KG1 (cell line): ENCODE data around the gene DNAJB11.
"Not testable (repeated sequence)": the region's sequence is repeated elsewhere in the genome, so short reads cannot be mapped to it uniquely, and the experiment has no call there.

Experiments used
- DNase-seq: peaks from one replicate; lab custom pipeline; 2025; lab: John Stamatoyannopoulos, UW

DNAJB11 gene

GRCh38 chr3:186618318-186618938, 47.9 kb downstream of the DNAJB11 start:
- DNase-seq = no peak

- no peak for DNase-seq
Measured at GRCh38 chr3:186619787-186620212, 49.3 kb downstream of the DNAJB11 start.

GRCh38 chr3:186620213-186621092, 49.9 kb downstream of the DNAJB11 start:
- no peak for DNase-seq

GRCh38 chr3:186621894-186622650, 51.6 kb downstream of the DNAJB11 start:
- DNase-seq = no peak

GRCh38 chr3:186622651-186623310, 52.3 kb downstream of the DNAJB11 start:
- DNase-seq = no peak

GRCh38 chr3:186624598-186624997, 54.1 kb downstream of the DNAJB11 start:
- DNase-seq = no peak

DNA sequence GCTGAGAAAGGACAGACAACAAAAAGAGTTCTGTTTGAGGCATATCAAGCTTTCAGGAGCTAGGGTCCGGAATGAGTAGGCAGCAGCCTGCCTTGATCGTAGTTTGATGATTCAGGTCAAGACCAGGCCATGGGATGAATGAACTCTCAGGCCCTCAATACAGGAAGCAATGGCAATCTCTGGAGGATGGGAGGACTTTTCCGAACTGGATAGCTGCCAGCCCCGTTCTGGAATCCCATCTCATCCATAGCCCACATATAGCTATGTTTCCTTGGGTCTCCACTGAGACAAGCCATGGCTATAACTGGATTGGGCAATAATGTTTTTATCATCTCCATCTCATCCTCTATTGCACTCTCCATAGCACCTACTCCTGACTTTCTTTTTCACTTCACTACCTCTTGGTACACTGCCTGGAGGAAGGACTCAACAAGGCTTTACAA, 55.1 kb downstream of the DNAJB11 start:
- no peak for DNase-seq

DNA sequence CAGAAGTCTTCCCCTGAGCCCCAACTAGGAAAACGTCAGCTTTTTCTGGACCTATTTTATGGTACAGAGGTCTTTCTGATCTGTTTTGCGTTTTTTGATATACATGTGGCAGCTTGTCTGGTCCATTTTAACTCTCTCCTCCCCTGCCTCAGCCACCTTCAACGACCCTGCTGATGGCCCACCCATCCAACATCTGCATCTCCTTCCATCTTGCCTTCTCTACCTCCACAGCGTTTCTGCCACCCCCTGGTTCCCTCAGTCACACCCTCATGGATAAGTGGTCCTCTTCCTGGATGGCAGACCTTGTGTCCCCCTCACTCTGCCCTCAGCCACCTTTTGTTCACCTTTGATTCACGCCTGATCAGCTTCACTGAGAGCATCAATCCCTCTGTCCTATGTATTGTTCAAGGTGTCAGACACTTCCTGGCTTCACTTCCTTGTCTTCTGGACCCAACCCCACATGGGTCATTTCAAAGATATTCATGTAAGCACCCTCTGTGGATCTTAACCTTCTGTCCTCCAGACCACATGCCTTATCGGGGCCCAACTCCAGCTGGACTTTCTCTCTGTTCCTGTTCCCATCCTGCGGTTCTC, 55.8 kb downstream of the DNAJB11 start:
- DNase-seq = no peak

DNA sequence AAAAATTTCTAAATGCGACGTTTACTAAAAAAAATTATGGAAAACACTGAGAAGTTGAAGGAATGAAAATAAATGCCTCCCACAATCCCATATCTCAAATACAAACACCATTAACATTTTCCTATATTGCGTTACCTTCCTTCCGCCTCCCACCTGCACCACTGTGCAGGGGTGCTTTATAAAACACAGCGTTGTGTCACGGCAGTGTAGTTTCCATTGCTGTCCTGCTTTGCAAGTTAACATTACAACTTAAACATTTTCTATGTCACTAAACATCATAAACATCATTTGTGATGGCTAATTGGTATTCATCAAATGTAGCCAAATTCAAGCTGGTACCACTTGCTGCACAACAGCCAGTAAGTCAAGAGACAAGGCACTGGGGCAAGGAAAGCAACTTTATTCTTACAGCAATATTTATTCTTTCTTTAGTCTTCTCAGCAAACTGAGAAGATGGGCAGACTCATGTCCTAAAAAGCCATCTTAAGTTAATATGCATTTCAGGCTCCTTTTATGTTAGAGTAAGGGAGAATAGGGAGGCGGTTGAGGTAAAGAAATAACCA, 57.4 kb downstream of the DNAJB11 start:
- no peak for DNase-seq

DNA sequence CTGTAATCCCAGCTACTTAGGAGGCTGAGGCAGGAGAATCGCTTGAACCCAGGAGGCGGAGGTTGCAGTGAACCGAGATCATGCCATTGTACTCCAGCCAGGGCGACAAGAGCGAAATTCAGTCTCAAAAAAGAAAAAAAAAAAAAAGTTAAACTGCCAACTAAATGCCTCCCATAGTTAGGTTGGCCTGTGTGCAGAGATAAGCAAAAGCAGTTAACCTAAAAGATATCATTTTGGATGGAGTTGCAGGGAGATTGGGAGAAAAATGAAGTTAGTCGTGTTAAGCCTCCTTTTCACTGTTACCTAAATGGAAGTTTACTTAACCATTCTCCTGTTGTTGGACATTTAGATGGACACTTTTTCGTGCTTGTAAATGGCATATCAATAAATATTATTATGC, 58.2 kb downstream of the DNAJB11 start:
- no peak for DNase-seq

DNA sequence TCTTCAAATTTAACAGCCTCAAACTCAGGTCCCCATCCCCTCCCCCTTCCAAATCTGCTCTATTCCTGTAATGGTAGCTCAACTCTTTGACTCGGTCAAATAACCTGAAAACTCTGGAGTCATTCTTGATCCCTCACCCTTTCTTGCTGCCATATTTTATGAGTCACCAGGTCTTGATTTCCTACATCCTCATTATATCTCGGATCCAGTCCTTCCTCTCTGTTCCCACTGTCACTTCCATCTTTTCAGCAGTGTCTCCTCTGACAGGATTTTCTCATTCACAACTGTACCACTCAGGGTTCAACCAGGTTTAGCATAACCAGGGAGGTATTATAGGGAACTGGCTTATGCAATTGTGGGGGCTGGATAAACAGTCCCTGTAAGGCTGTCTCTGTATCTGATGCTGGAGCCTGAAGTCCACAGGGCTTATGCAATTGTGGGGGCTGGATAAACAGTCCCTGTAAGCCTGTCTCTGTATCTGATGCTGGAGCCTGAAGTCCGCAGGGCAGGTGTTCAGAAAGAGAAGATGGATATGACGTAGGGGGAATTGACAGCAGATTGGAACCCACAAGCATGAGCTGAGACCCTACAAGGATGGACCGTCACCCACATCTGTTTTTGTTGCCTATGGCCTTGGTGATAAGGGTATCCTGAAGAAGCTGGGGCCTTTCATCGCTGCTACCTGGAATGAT, 60.6 kb downstream of the DNAJB11 start:
- no peak for DNase-seq

GRCh38 chr3:186633481-186633880, 63.0 kb downstream of the DNAJB11 start:
- DNase-seq = no peak

- DNase-seq = not testable (repeated sequence)
Measured at GRCh38 chr3:186634207-186634606, 63.7 kb downstream of the DNAJB11 start.
